Measurements from ENCODE around the gene NKAIN2.

- TF ChIP-seq CTCF (IDR thresholded peaks at IDR 0.05) (no peak), POLR2A (IDR thresholded peaks at IDR 0.05) (no peak)
Measured at GRCh38 chr6:123855506-123855905, 51.8 kb downstream of the NKAIN2 start.
